Heart left ventricle (tissue), 13 donors: Measurements from ENCODE around the gene CRB1.

Experiments
- CTCF ChIP-seq, 12 donors: fragments of 200-600 bp; sonication (generic) in 4 of 12; IDR thresholded peaks; one replicate each; pipeline versions ENCODE4 v1.5.0 to v1.8.0; 2018 to 2022; ENCODE audit warnings: antibody characterized with exemption in 12 of 12, mild to moderate bottlenecking in 5 of 12
- POLR2A ChIP-seq, 2 donors: fragments of 450-650 bp; IDR thresholded peaks; one replicate each; pipeline ENCODE4 v1.6.1; 2017; ENCODE audit warnings: antibody characterized with exemption in 2 of 2, mild to moderate bottlenecking in 2 of 2, moderate library complexity in 2 of 2
- donor health status: ischemic (EF 13 %, LVEDD 7.1; RV severe dilation, severe dysfunction).
- donor health status: DM: no; HTN: yes; CAD: no.
- donor health status: DM: no; HTN: no; CAD: no.
- donor health status: ischemic (EF 25% LVEDD 6.9; RV normal size, moderate dysfunction).
- donor health status: ischemic (EF 25% LVEDD 5.7; RV mildly dilated, moderate dysfunction).
- donor health status: ischemic (EF 35%, LVEDD 5.7; RV mildly dilated, moderate dysfunction).
- donor health status: nonischemic (EF 11% LVEDD 7.7; RV severe dilation, severe dysfunction).
- donor health status: DM: yes; HTN: yes; CAD: no.
- donor health status: PGD.
- donor health status: ischemic (EF 29% LVEDD 5.4; RV normal size, mild dysfunction).
- donor health status: nonischemic (EF 23%, LVEDD 6.1; RV moderate dilation, normal function).

- TF ChIP-seq CTCF (IDR thresholded peaks at IDR 0.05): no peak
- no peak for TF ChIP-seq POLR2A (IDR thresholded peaks at IDR 0.05)
Measured at GRCh38 chr1:197235355-197235754, 32.7 kb upstream of the CRB1 start.
